Neural progenitor cell (in vitro differentiated cells): Measurements from ENCODE around the gene ARHGAP28. TPM values are rescaled to one million over a fixed set of nuclear protein-coding genes. Genes with fewer than 3 reads are reported as not detected.

Experiments used
- DNase-seq: peaks from one replicate; pipeline ENCODE4 v3.0.0-alpha.2; 2016; ENCODE audit warnings: low spot score
- H2AFZ ChIP-seq: fragments of 200-600 bp; sonication (generic); replicated peaks from 2 replicates; pipeline ENCODE4 v1.6.1; 2016; ENCODE audit warnings: antibody characterized with exemption
- H3F3A ChIP-seq: fragments of 200-600 bp; sonication (generic); 2 replicates; pipeline ENCODE4 v1.6.1; 2016; ENCODE audit warnings: antibody characterized with exemption, low read depth
- H3K27ac ChIP-seq: fragments of 200-600 bp; sonication (generic); 2 replicates; pipeline ENCODE4 v1.5.1; 2016; ENCODE audit warnings: mild to moderate bottlenecking
- H3K27me3 ChIP-seq: fragments of 200-600 bp; sonication (generic); 2 replicates; pipeline ENCODE4 v1.6.1; 2016; ENCODE audit warnings: mild to moderate bottlenecking, moderate library complexity
- H3K36me3 ChIP-seq: fragments of 200-600 bp; sonication (generic); 2 replicates; pipeline ENCODE4 v1.5.1; 2016
- H3K4me1 ChIP-seq: fragments of 200-600 bp; sonication (generic); 2 replicates; pipeline ENCODE4 v1.6.1; 2016; ENCODE audit warnings: mixed run types
- H3K4me2 ChIP-seq: fragments of 200-600 bp; sonication (generic); 2 replicates; pipeline ENCODE4 v1.6.1; 2016
- H3K4me3 ChIP-seq: fragments of 200-600 bp; sonication (generic); 2 replicates; pipeline ENCODE4 v1.5.1; 2016
- H3K79me2 ChIP-seq: fragments of 200-600 bp; sonication (generic); 2 replicates; pipeline ENCODE4 v1.6.1; 2016; ENCODE audit warnings: low read depth
- H3K9ac ChIP-seq: fragments of 200-600 bp; sonication (generic); 2 replicates; pipeline ENCODE4 v1.6.1; 2016
- H3K9me3 ChIP-seq: fragments of 200-600 bp; sonication (generic); 2 replicates; pipeline ENCODE4 v1.5.1; 2016; ENCODE audit warnings: low read depth
- H4K20me1 ChIP-seq: fragments of 200-600 bp; sonication (generic); 2 replicates; pipeline ENCODE4 v1.6.1; 2016; ENCODE audit warnings: low read depth
- H3K27ac Mint-ChIP-seq: 3 replicates; pipeline ENCODE4 v1.8.0; 2021; ENCODE audit warnings: mixed read lengths
- H3K27me3 Mint-ChIP-seq: 2 replicates; pipeline ENCODE4 v1.8.0; 2022; ENCODE audit warnings: low read depth, mild to moderate bottlenecking, inconsistent platforms, moderate library complexity, mixed read lengths; ENCODE audit not compliant: insufficient read depth
- H3K36me3 Mint-ChIP-seq: 3 replicates; pipeline ENCODE4 v1.8.0; 2021; ENCODE audit warnings: mixed read lengths
- H3K4me1 Mint-ChIP-seq: 3 replicates; pipeline ENCODE4 v1.8.0; 2021; ENCODE audit warnings: mixed read lengths
- H3K4me3 Mint-ChIP-seq: 3 replicates; pipeline ENCODE4 v1.8.0; 2021; ENCODE audit warnings: mild to moderate bottlenecking, moderate library complexity, mixed read lengths
- H3K9me3 Mint-ChIP-seq: 3 replicates; pipeline ENCODE4 v1.8.0; 2020; ENCODE audit warnings: mixed read lengths
- EZH2 ChIP-seq: fragments of 200-600 bp; sonication (generic); IDR thresholded peaks from 2 replicates; pipeline ENCODE4 v1.6.1; 2017; ENCODE audit warnings: antibody characterized with exemption, mild to moderate bottlenecking, moderate library complexity
- EZH2phosphoT487 ChIP-seq: fragments of 200-600 bp; sonication (generic); IDR thresholded peaks from 2 replicates; pipeline ENCODE4 v1.6.1; 2017; ENCODE audit warnings: antibody characterized with exemption
- total RNA-seq: library from RNA; depleted of rRNA; stranded (reverse); fragments of >200 nt; gene quantifications from 2 replicates; pipeline ENCODE4 v1.2.3, GENCODE V29; 2015; ENCODE audit warnings: low replicate concordance
- TF ChIP-seq, protein P1 (sequence below): fragments of 200-600 bp; sonication (generic); IDR thresholded peaks from 2 replicates; pipeline ENCODE4 v1.5.1; 2017; ENCODE audit warnings: antibody characterized with exemption, mild to moderate bottlenecking

The ARHGAP28 gene
- total RNA-seq, 1 donor from 2014 or later, result 25.7 TPM

DNA sequence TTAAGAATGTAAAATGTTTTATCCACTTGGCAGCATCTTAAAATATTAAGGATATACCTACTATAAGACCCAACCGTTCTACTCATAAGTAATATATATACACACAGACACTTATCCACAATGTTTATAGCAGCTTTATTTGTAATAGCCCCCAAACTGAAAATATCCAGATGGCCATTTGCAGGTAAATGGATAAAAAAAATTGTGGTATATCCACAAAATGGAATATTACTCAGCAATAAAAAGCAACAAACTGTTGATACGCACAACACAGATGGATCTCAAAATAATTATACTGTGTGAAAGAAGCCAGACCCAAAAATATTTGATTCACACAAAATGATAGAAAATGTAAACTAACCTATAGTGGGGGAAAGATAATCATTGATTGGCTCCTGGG lies 122.0 kb downstream of the ARHGAP28 start:
- H3K4me2 ChIP-seq, result no peak overlapping the region
- no peak overlapping the region for H3K27ac ChIP-seq
- H3K27me3 Mint-ChIP-seq, result peaks cover 4% of the 10 kb centered on the region
- no peak for TF ChIP-seq EZH2
- TF ChIP-seq, protein P1, sequence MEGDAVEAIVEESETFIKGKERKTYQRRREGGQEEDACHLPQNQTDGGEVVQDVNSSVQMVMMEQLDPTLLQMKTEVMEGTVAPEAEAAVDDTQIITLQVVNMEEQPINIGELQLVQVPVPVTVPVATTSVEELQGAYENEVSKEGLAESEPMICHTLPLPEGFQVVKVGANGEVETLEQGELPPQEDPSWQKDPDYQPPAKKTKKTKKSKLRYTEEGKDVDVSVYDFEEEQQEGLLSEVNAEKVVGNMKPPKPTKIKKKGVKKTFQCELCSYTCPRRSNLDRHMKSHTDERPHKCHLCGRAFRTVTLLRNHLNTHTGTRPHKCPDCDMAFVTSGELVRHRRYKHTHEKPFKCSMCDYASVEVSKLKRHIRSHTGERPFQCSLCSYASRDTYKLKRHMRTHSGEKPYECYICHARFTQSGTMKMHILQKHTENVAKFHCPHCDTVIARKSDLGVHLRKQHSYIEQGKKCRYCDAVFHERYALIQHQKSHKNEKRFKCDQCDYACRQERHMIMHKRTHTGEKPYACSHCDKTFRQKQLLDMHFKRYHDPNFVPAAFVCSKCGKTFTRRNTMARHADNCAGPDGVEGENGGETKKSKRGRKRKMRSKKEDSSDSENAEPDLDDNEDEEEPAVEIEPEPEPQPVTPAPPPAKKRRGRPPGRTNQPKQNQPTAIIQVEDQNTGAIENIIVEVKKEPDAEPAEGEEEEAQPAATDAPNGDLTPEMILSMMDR, result no peak
- no peak for TF ChIP-seq EZH2phosphoT487
- H3K79me2 ChIP-seq, result no peaks in the 10 kb centered on the region
- H4K20me1 ChIP-seq, result no peaks in the 10 kb centered on the region
- no peak for DNase-seq
- H3K9me3 Mint-ChIP-seq, result peaks cover 27% of the 10 kb centered on the region
- no peaks in the 10 kb centered on the region for H3K27me3 ChIP-seq
- H3K9me3 ChIP-seq, result peaks cover 15% of the 10 kb centered on the region
- no peak overlapping the region for H3K4me3 ChIP-seq
- H3K27ac Mint-ChIP-seq, result no peak overlapping the region
- H2AFZ ChIP-seq, result no peak overlapping the region
- H3K4me3 Mint-ChIP-seq, result no peak overlapping the region
- peaks cover 47% of the 10 kb centered on the region for H3K36me3 Mint-ChIP-seq
- H3K4me1 Mint-ChIP-seq, result no peaks in the 10 kb centered on the region
- H3K9ac ChIP-seq, result no peak overlapping the region
- peaks cover 9% of the 10 kb centered on the region for H3K36me3 ChIP-seq
- no peaks in the 10 kb centered on the region for H3K4me1 ChIP-seq
- no peaks in the 10 kb centered on the region for H3F3A ChIP-seq

DNA sequence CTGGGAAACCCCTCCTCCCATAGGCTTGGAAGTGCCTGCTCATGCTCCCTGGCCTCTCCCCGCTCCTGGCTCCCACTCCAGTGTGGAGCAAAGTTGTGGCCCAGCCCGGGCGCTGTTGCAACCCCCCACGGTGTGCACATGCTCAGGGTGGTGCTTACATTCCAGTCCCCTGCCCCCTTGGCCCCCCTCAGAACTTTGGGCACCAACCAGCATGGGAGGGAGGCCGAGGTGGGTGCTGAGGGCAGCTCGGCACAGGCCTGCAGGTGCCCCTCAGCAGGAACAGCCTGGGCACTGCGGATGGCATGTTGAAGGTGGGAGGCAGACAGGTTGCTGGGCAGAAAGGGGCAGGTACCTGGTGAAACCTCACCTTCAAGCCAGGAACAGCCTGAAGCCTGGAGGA lies 125.3 kb downstream of the ARHGAP28 start:
- H3K4me3 Mint-ChIP-seq, result no peak overlapping the region
- H3K36me3 Mint-ChIP-seq, result peaks cover 47% of the 10 kb centered on the region

DNA sequence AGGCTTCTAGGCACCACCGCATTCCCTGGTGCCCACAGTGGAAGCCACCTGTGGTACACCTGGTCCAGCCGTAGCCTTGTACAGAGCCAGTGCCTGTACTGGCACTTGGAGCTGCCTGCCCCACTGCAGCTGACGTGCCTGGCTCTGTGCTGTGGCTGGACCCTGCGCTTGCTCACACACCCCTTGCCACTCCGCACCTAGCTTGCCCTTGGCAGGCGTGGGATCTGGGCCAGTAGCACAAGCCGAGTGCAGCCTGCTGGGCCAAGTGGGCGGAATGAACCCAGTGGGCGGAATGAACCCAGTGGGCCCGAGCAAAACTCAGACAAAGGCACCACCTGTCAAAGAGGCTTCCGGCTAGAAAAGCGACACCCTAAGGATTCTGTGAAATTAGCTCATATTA lies 126.3 kb downstream of the ARHGAP28 start:
- peaks cover 52% of the 10 kb centered on the region for H3K36me3 Mint-ChIP-seq

More for the DNA sequence above, 125.3 kb downstream of the ARHGAP28 start:
- no peaks in the 10 kb centered on the region for H3K4me1 ChIP-seq
- no peaks in the 10 kb centered on the region for H3K27me3 ChIP-seq
- no peak overlapping the region for H2AFZ ChIP-seq
- H3K27ac ChIP-seq, result no peak overlapping the region
- Mint-ChIP-seq H3K9me3 (peaks cover 27% of the 10 kb centered on the region), H3K27ac (no peak overlapping the region), H3K4me1 (no peaks in the 10 kb centered on the region), H3K27me3 (peaks cover 2% of the 10 kb centered on the region)
- no peak overlapping the region for H3K4me3 ChIP-seq
- no peaks in the 10 kb centered on the region for H4K20me1 ChIP-seq
- no peaks in the 10 kb centered on the region for H3F3A ChIP-seq
- H3K4me2 ChIP-seq, result no peak overlapping the region
- no peak overlapping the region for H3K9ac ChIP-seq
- peaks cover 15% of the 10 kb centered on the region for H3K9me3 ChIP-seq
- DNase-seq, result no peak
- peaks cover 9% of the 10 kb centered on the region for H3K36me3 ChIP-seq
- TF ChIP-seq EZH2phosphoT487 (no peak), EZH2 (no peak)
- TF ChIP-seq, protein P1, result no peak
- H3K79me2 ChIP-seq, result no peaks in the 10 kb centered on the region

More for the DNA sequence above, 126.3 kb downstream of the ARHGAP28 start:
- Mint-ChIP-seq H3K27me3 (peaks cover 2% of the 10 kb centered on the region), H3K4me1 (no peaks in the 10 kb centered on the region), H3K4me3 (no peak overlapping the region), H3K27ac (no peak overlapping the region), H3K9me3 (peaks cover 27% of the 10 kb centered on the region)
- H3K9ac ChIP-seq, result no peak overlapping the region
- H3K27me3 ChIP-seq, result no peaks in the 10 kb centered on the region
- H2AFZ ChIP-seq, result no peak overlapping the region
- no peak overlapping the region for H3K4me2 ChIP-seq
- DNase-seq, result no peak
- no peaks in the 10 kb centered on the region for H4K20me1 ChIP-seq
- H3K79me2 ChIP-seq, result no peaks in the 10 kb centered on the region
- peaks cover 15% of the 10 kb centered on the region for H3K9me3 ChIP-seq
- H3K27ac ChIP-seq, result no peak overlapping the region
- peaks cover 9% of the 10 kb centered on the region for H3K36me3 ChIP-seq
- peaks cover 6% of the 10 kb centered on the region for H3K4me1 ChIP-seq
- no peak for TF ChIP-seq EZH2
- no peak for TF ChIP-seq EZH2phosphoT487
- TF ChIP-seq, protein P1, result no peak
- no peak overlapping the region for H3K4me3 ChIP-seq
- no peaks in the 10 kb centered on the region for H3F3A ChIP-seq
